HEK293 (cell line): ENCODE measurements around the gene RBM20.

Experiments
- CTCF ChIA-PET: fragments of 350-600 bp; formaldehyde crosslinking; extraction: SDS; loops from one replicate; lab custom pipeline; 2021; ENCODE audit warnings: antibody characterized with exemption; lab: Yijun Ruan, JAX
- POLR2A ChIA-PET: fragments of 300-600 bp; formaldehyde crosslinking; extraction: SDS; loops from one replicate; lab custom pipeline; 2020; ENCODE audit warnings: antibody characterized with exemption, inconsistent platforms; lab: Yijun Ruan, JAX
- H3K27ac ChIP-seq: fragments of 200-500 bp; sonication (Bioruptor generic); 2 replicates; pipeline ENCODE4 v1.5.1; 2014; ENCODE audit warnings: low read depth, low read length, control low read depth, inconsistent platforms; ENCODE audit errors: extremely low read depth
- H3K36me3 ChIP-seq, 2 experiments: fragments of 200-500 bp in 1 of 2; sonication (Bioruptor generic) in 1 of 2; 1 replicate in 1 of 2; 2 replicates in 1 of 2; pipeline ENCODE4 v1.5.1; 2014 to 2017; ENCODE audit warnings: inconsistent platforms in 2 of 2, low read length in 2 of 2; ENCODE audit not compliant: control insufficient read depth in 2 of 2, insufficient read depth in 1 of 2
- H3K4me1 ChIP-seq: fragments of 200-500 bp; sonication (Bioruptor generic); 2 replicates; pipeline ENCODE4 v1.5.1; 2014; ENCODE audit warnings: mild to moderate bottlenecking, low read length, inconsistent platforms; ENCODE audit not compliant: control insufficient read depth, insufficient read depth
- H3K4me3 ChIP-seq: 2 replicates; pipeline ENCODE4 v1.5.1; 2011; ENCODE audit warnings: low read depth, mild to moderate bottlenecking, control low read depth, low read length, moderate library complexity
- H3K9me3 ChIP-seq: fragments of 200-500 bp; sonication (Bioruptor generic); 2 replicates; pipeline ENCODE4 v1.5.1; 2014; ENCODE audit warnings: low read depth, low read length, inconsistent platforms; ENCODE audit not compliant: control insufficient read depth, insufficient read depth
- FEZF1 ChIP-seq: fragments of 450-650 bp; formaldehyde crosslinking; IDR thresholded peaks from 2 replicates; pipeline ENCODE4 v1.5.1; 2016; ENCODE audit warnings: missing biosample characterization, missing genetic modification characterization
- GLIS2 ChIP-seq: fragments of 450-650 bp; formaldehyde crosslinking; IDR thresholded peaks from 2 replicates; pipeline ENCODE4 v1.5.1; 2016; ENCODE audit warnings: missing biosample characterization, missing genetic modification characterization
- SCRT2 ChIP-seq: fragments of 450-650 bp; formaldehyde crosslinking; IDR thresholded peaks from 2 replicates; pipeline ENCODE4 v1.5.1; 2016; ENCODE audit warnings: missing biosample characterization, missing genetic modification characterization
- WT1 ChIP-seq: fragments of 450-650 bp; formaldehyde crosslinking; IDR thresholded peaks from 2 replicates; pipeline ENCODE4 v1.5.1; 2016; ENCODE audit warnings: missing biosample characterization, missing genetic modification characterization
- ZBTB21 ChIP-seq: fragments of 450-650 bp; formaldehyde crosslinking; IDR thresholded peaks from 2 replicates; pipeline ENCODE4 v1.5.1; 2017; ENCODE audit warnings: missing biosample characterization, missing genetic modification characterization
- ZNF10 ChIP-seq: fragments of 450-650 bp; formaldehyde crosslinking; IDR thresholded peaks from 2 replicates; pipeline ENCODE4 v1.5.1; 2017; ENCODE audit warnings: missing biosample characterization, missing genetic modification characterization
- ZNF114 ChIP-seq: fragments of 450-650 bp; formaldehyde crosslinking; IDR thresholded peaks from 2 replicates; pipeline ENCODE4 v1.5.0; 2017; ENCODE audit warnings: missing biosample characterization, missing genetic modification characterization
- ZNF132 ChIP-seq: fragments of 450-650 bp; formaldehyde crosslinking; IDR thresholded peaks from 2 replicates; pipeline ENCODE4 v1.5.1; 2017; ENCODE audit warnings: missing biosample characterization, missing genetic modification characterization, borderline replicate concordance
- ZNF146 ChIP-seq: fragments of 450-650 bp; formaldehyde crosslinking; IDR thresholded peaks from 2 replicates; pipeline ENCODE4 v1.5.1; 2016; ENCODE audit warnings: missing biosample characterization, missing genetic modification characterization
- ZNF433 ChIP-seq: fragments of 450-650 bp; formaldehyde crosslinking; IDR thresholded peaks from 2 replicates; pipeline ENCODE4 v1.5.1; 2016; ENCODE audit warnings: missing biosample characterization, missing genetic modification characterization, low read depth
- ZNF514 ChIP-seq: fragments of 450-650 bp; formaldehyde crosslinking; IDR thresholded peaks from 2 replicates; pipeline ENCODE4 v1.5.1; 2016; ENCODE audit warnings: missing biosample characterization, missing genetic modification characterization
- ZNF555 ChIP-seq: fragments of 450-650 bp; formaldehyde crosslinking; conservative IDR thresholded peaks from 2 replicates; pipeline ENCODE4 v1.5.1; 2017; ENCODE audit warnings: missing biosample characterization, mild to moderate bottlenecking, missing genetic modification characterization, inconsistent platforms
- ZNF558 ChIP-seq: fragments of 450-650 bp; formaldehyde crosslinking; IDR thresholded peaks from 2 replicates; pipeline ENCODE4 v1.5.1; 2016; ENCODE audit warnings: missing biosample characterization, missing genetic modification characterization
- ZNF677 ChIP-seq: fragments of 450-650 bp; IDR thresholded peaks from 2 replicates; pipeline ENCODE4 v1.5.0; 2018; ENCODE audit warnings: missing biosample characterization, mild to moderate bottlenecking, missing genetic modification characterization, moderate library complexity
- ZNF747 ChIP-seq: fragments of 450-650 bp; formaldehyde crosslinking; IDR thresholded peaks from 2 replicates; pipeline ENCODE4 v1.5.1; 2016; ENCODE audit warnings: missing biosample characterization, missing genetic modification characterization
- TF ChIP-seq, protein P1 (sequence below): fragments of 450-650 bp; formaldehyde crosslinking; IDR thresholded peaks from 2 replicates; pipeline ENCODE4 v1.5.1; 2017; ENCODE audit warnings: missing biosample characterization, missing genetic modification characterization
- TF ChIP-seq, protein P2 (sequence below): fragments of 450-650 bp; formaldehyde crosslinking; IDR thresholded peaks from 2 replicates; pipeline ENCODE4 v1.5.1; 2017; ENCODE audit warnings: missing biosample characterization, missing genetic modification characterization
- TF ChIP-seq, protein P3 (sequence below): fragments of 450-650 bp; formaldehyde crosslinking; IDR thresholded peaks from 2 replicates; pipeline ENCODE4 v1.5.1; 2016; ENCODE audit warnings: missing biosample characterization, missing genetic modification characterization

Gene RBM20

DNA sequence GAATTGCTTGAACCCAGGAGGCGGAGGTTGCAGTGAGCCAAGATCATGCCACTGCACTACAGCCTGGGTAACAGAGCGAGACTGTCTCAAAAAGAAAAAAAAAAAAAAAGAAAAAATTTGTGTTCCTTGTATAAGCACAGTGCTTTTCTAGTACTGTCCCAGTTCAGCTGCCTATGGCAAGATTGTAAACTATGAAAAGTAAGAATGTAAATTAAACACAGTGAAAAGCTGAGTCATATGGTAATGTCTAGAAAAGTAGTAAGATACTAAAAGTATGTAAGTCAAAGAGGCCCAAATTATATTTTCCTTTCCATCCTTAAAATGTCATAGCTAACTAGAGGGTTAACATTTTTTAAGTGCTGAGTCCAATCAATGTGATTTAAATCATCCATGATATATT, 42.8 kb downstream of the RBM20 start:
- TF ChIP-seq, protein P1, sequence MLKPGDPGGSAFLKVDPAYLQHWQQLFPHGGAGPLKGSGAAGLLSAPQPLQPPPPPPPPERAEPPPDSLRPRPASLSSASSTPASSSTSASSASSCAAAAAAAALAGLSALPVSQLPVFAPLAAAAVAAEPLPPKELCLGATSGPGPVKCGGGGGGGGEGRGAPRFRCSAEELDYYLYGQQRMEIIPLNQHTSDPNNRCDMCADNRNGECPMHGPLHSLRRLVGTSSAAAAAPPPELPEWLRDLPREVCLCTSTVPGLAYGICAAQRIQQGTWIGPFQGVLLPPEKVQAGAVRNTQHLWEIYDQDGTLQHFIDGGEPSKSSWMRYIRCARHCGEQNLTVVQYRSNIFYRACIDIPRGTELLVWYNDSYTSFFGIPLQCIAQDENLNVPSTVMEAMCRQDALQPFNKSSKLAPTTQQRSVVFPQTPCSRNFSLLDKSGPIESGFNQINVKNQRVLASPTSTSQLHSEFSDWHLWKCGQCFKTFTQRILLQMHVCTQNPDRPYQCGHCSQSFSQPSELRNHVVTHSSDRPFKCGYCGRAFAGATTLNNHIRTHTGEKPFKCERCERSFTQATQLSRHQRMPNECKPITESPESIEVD (tag by site-specific recombination), result peak; percentile 22; the same call in 1 of the 2 replicates
- TF ChIP-seq ZNF677 (tag by site-specific recombination), result no peak
- ChIA-PET CTCF (interaction anchor here (1.2 to 1.5 kb wide), 3 partner anchors 10 to 78 kb away, joined by 3 to 5 read pairs (median 4); no protein-coding TSS in a partner anchor), POLR2A (interaction anchor here (0.8 kb wide), 1 partner anchor 42 kb away, joined by 3 read pairs; no protein-coding TSS in a partner anchor)
- Histone ChIP-seq H3K9me3 (no peaks in the 10 kb centered on the region), H3K4me1 (no peaks in the 10 kb centered on the region; the same call in 1 of the 2 replicates), H3K36me3 (no peaks in the 10 kb centered on the region; a peak in 1 of 3 replicates), H3K27ac (no peak overlapping the region), H3K4me3 (no peak overlapping the region)

DNA sequence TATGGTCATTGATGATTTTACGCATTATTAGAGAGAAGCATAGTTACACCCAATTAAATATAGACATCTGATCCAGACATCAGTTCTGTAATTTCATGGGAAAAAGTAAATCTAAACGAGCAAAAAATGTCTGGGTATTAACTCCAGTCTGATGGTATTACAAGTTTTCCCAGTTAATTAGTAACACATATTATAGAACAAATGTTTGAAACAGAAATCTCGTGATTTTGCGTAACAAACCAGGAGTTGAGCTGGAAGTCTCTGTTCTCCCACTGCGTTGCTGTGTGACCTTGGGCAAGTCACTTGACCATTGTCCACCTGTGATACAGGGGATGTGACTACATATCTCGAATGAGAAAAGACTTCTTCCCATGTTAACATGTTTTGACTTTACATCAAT, 43.3 kb downstream of the RBM20 start:
- peak; percentile 72 for TF ChIP-seq ZNF558 (tag by site-specific recombination)
- TF ChIP-seq WT1 (tag by site-specific recombination), result no peak
- no peaks in the 10 kb centered on the region for H3K9me3 ChIP-seq
- POLR2A ChIA-PET, result interaction anchor here (0.8 kb wide), 1 partner anchor 43 kb away, joined by 3 read pairs; no protein-coding TSS in a partner anchor
- no peaks in the 10 kb centered on the region; a peak in 1 of 3 replicates for H3K36me3 ChIP-seq
- H3K4me1 ChIP-seq, result no peaks in the 10 kb centered on the region; the same call in 1 of the 2 replicates
- no peak overlapping the region for H3K4me3 ChIP-seq
- CTCF ChIA-PET, result interaction anchor here (1.2 to 1.6 kb wide), 3 partner anchors 9 to 78 kb away, joined by 3 to 5 read pairs (median 4); no protein-coding TSS in a partner anchor
- H3K27ac ChIP-seq, result no peak overlapping the region

DNA sequence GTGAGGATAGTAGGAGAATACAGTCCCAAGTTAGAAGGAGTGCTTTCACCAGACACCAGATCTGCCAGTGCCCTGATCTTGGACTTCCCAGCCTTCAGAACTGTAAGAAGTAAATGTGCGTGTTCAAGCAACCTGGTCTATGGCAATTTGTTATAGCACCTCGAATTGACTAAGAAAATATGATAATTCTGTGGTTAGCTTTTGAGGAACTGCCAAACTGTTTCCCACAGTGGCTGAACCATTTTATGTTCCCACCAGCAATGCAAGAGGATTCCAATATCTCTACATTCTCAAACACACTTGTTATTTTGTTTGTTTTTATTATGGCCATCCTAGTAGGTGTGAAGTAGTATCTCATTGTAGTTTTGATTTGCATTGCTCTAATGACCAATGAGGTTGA, 47.0 kb downstream of the RBM20 start:
- no peaks in the 10 kb centered on the region; a peak in 1 of 3 replicates for H3K36me3 ChIP-seq
- H3K4me1 ChIP-seq, result peaks cover 5% of the 10 kb centered on the region
- ChIA-PET CTCF (interaction anchor here (1.0 kb wide), 1 partner anchor 10 kb away, joined by 4 read pairs; no protein-coding TSS in a partner anchor), POLR2A (no interaction called here)
- H3K9me3 ChIP-seq, result no peaks in the 10 kb centered on the region
- TF ChIP-seq SCRT2 (no peak), ZNF132 (tag by site-specific recombination) (no peak), ZNF514 (no peak), ZNF433 (tag by site-specific recombination) (no peak)
- TF ChIP-seq, protein P2, sequence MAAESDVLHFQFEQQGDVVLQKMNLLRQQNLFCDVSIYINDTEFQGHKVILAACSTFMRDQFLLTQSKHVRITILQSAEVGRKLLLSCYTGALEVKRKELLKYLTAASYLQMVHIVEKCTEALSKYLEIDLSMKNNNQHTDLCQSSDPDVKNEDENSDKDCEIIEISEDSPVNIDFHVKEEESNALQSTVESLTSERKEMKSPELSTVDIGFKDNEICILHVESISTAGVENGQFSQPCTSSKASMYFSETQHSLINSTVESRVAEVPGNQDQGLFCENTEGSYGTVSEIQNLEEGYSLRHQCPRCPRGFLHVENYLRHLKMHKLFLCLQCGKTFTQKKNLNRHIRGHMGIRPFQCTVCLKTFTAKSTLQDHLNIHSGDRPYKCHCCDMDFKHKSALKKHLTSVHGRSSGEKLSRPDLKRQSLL (tag by site-specific recombination), result no peak
- H3K4me3 ChIP-seq, result no peak overlapping the region
- H3K27ac ChIP-seq, result no peak overlapping the region

DNA sequence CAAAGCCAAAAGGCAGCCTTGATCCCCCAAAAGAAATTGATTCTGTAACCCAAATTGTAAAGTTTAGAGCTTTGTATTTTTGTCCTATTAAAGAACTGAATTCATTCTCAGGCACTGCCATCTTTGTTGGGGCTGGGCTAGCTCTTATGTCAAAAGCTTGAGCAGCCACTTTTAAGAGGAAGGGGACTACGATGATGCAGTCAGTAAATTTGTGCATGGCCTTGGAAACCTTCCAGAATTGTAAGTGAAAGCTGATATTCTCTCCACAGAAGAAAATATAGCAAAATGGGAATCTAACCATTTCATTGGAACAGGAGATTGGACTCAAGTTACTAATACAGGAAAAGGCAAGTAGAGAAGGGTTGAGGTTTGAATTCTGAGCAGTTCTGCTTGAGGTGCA, 50.1 kb downstream of the RBM20 start:
- Histone ChIP-seq H3K9me3 (no peaks in the 10 kb centered on the region), H3K4me3 (no peak overlapping the region), H3K36me3 (no peaks in the 10 kb centered on the region; a peak in 1 of 3 replicates), H3K4me1 (peaks cover 5% of the 10 kb centered on the region), H3K27ac (no peak overlapping the region)
- POLR2A ChIA-PET, result interaction anchor here (0.5 kb wide), 1 partner anchor 211 kb away, joined by 4 read pairs; no protein-coding TSS in a partner anchor
- CTCF ChIA-PET, result interaction anchor here (0.9 to 1.6 kb wide), 2 partner anchors 13 to 387 kb away, joined by 3 to 4 read pairs; no protein-coding TSS in a partner anchor
- no peak for TF ChIP-seq ZBTB21
- TF ChIP-seq ZNF555, result no peak
- TF ChIP-seq ZNF10 (tag by site-specific recombination), result no peak
- TF ChIP-seq, protein P3, sequence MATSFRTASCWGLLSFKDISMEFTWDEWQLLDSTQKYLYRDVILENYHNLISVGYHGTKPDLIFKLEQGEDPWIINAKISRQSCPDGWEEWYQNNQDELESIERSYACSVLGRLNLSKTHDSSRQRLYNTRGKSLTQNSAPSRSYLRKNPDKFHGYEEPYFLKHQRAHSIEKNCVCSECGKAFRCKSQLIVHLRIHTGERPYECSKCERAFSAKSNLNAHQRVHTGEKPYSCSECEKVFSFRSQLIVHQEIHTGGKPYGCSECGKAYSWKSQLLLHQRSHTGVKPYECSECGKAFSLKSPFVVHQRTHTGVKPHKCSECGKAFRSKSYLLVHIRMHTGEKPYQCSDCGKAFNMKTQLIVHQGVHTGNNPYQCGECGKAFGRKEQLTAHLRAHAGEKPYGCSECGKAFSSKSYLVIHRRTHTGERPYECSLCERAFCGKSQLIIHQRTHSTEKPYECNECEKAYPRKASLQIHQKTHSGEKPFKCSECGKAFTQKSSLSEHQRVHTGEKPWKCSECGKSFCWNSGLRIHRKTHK, result no peak
- TF ChIP-seq GLIS2 (tag by site-specific recombination), result no peak
- TF ChIP-seq ZNF146, result no peak
- TF ChIP-seq ZNF747 (tag by site-specific recombination), result no peak
- TF ChIP-seq ZNF114 (tag by site-specific recombination), result no peak
- 0 out of 2 replicates have a peak, but pooled peaks have one; percentile 9 for TF ChIP-seq FEZF1
- TF ChIP-seq, protein P1 (tag by site-specific recombination), result peak; percentile 68
